22Rv1 (cell line): ENCODE results near the gene CRYBG1.

Experiments
- H3K27ac ChIP-seq: fragments of 450-650 bp; 2 replicates; pipeline ENCODE4 v1.5.1; 2017
- ZFX ChIP-seq: fragments of 450-650 bp; IDR thresholded peaks from 2 replicates; pipeline ENCODE4 v1.6.1; 2017; ENCODE audit warnings: antibody characterized with exemption, borderline replicate concordance
- TF ChIP-seq, protein P1 (sequence below): fragments of 450-650 bp; IDR thresholded peaks from 2 replicates; pipeline ENCODE4 v1.5.1; 2017; ENCODE audit warnings: mild to moderate bottlenecking

CRYBG1 gene

DNA sequence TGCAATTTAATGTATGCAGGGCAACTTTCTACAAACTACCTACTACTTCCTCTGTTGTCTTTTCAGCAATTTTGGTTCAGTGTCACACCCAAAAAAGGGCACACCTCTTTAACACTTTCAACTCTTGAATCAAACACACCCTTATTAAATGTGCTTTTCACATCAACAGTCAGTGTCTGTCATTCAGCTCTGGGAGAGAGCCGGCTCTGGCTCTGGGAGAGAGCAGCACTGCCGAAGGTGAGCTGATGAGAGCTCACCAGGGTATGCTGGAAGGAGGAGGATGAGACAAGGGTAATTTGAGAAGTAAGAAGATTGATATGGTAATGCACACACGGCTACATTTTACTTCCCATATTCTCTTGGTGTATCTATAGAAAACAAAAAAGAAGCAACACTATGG is 134.5 kb downstream of the CRYBG1 start:
- H3K27ac ChIP-seq, result 0 out of 2 replicates have a peak overlapping the region, but pooled peaks have one; percentile 12
- no peak for TF ChIP-seq ZFX
- TF ChIP-seq, protein P1, sequence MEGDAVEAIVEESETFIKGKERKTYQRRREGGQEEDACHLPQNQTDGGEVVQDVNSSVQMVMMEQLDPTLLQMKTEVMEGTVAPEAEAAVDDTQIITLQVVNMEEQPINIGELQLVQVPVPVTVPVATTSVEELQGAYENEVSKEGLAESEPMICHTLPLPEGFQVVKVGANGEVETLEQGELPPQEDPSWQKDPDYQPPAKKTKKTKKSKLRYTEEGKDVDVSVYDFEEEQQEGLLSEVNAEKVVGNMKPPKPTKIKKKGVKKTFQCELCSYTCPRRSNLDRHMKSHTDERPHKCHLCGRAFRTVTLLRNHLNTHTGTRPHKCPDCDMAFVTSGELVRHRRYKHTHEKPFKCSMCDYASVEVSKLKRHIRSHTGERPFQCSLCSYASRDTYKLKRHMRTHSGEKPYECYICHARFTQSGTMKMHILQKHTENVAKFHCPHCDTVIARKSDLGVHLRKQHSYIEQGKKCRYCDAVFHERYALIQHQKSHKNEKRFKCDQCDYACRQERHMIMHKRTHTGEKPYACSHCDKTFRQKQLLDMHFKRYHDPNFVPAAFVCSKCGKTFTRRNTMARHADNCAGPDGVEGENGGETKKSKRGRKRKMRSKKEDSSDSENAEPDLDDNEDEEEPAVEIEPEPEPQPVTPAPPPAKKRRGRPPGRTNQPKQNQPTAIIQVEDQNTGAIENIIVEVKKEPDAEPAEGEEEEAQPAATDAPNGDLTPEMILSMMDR, result no peak

DNA sequence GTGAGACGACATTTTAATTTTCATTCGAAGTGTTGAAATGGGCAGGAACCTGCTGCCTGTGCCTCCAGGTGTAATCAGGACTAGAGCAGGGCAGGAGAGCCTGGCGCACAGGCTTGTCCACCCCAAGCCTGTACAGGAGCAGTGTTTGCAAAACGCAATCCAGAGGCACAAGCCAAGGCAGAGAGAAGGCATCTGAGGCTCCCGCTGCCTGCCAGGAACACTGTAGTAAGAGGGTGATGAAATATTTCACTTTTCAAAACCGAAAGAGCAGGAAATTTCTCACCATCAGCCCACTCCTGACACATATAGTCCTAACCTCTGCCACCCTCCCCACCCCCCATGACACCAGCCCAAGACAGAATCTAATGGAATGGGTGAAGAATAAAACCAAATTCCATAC is 136.3 kb downstream of the CRYBG1 start:
- H3K27ac ChIP-seq, result no peak overlapping the region
- no peak for TF ChIP-seq ZFX
- TF ChIP-seq, protein P1, result no peak

DNA sequence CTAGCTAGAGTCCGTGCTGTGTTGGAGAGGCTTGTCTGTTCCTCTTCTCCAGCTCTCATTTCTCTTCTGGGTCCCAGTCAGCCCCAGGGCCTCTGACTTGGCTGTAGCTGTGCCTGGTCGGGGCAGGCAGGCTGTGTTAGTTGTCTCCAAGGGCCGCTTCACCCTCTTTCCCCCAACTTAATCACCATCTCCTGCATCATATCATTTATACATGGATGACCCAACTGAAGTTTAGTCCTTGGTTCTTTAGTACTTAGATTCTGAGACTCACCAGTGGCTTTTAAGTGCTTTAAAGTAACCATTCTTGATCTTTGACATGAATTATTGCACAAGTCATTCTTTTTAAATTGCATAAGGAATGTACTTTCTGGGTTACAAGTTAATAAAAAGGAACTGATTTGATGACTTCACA is 141.4 kb downstream of the CRYBG1 start:
- H3K27ac ChIP-seq, result no peak overlapping the region

DNA sequence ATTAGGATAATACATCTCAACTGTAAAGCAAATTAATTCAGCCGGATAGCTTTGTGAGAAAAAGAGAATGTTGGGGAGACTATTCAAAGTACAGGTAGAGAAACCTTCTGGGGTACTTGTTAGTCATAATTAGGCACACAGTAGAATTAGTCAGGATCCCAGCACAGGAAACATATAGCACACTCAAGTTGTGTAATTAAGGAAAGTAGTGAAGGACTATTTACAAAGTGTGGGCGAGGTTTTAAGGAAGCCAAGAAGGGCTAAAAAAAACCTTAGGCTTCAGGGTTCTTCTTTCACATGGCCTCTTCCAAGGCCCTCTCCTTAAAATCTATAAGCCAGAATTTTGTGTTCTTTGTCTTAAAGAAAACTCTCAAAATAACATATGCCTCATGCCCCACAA is 142.0 kb downstream of the CRYBG1 start:
- H3K27ac ChIP-seq, result no peak overlapping the region
- TF ChIP-seq, protein P1, result no peak
- no peak for TF ChIP-seq ZFX

More for the DNA sequence above, 141.4 kb downstream of the CRYBG1 start:
- TF ChIP-seq, protein P1, result no peak
- no peak for TF ChIP-seq ZFX

DNA sequence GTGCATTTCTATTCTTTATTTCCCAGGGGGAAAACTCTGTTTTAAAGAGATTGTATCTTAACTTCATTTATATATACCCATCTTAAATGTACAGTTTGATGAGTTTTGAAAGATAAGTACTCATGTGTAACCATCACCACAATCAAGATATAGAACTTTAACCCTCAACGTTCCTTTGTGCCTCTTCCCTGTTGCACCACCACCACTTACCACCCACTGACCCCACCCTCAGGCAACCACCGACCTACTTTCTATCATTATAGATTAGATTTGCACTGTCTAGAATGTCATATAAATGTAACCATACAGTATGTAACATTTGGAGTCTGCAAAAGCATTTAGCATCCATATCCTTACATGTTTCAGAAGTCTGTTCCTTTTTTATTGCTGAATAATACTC is 147.8 kb downstream of the CRYBG1 start:
- no peak for TF ChIP-seq ZFX
- TF ChIP-seq, protein P1, result no peak
- no peak overlapping the region for H3K27ac ChIP-seq

DNA sequence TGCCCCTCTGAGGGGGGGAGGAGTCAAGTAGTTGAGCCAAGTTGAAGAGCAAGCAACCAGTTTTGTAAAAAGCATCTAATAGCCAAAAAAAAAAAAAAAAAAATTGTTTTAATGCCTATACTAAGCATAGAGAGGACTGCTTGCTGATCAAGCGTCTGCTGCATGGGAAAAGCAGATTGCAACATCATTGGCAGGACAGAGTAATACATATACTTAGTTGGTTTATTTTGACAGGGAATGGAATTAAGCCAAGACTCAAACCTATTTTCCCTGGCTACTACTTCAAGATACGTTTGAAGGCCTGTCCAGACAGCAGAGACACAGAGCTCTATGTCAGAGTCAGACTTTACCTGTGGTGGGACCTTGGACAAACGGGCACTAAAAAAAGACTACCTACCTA is 148.3 kb downstream of the CRYBG1 start:
- TF ChIP-seq, protein P1, result no peak
- no peak for TF ChIP-seq ZFX
- peak overlapping the region; percentile 90; the same call in 1 of the 2 replicates for H3K27ac ChIP-seq

DNA sequence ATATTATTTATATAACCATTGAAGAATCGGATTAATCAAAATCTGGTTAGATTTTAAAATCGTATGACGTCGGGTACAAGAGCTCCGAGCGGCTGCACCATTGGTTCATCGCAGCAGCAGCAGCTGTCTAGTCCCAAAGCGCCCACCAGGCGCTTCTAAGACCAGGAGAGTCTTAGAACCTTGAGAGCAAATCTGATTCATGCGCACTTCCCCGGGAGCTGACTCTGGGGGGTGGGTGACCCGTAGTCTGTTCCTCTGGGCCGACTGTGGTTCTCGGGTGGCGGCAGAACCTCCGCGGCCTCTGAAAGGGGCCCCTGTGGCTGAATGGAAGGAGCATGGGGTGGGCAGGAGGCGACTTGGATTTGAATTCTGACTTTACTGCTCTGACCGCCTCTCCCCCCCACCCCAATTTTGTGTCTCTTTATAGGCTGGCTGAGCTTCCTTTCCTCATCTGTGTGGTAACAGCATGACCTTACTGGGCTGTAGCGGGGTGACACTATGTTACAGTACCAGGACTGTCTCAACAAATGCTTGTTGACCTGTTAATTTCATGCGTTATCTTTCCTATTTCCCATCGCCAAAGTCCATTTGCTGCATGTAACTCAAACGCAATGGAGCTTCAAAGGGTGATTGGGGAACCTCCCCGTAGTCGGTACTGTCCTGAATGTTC is 149.0 kb downstream of the CRYBG1 start:
- H3K27ac ChIP-seq, result peak overlapping the region; percentile 90

More for the DNA sequence above, 149.0 kb downstream of the CRYBG1 start:
- no peak for TF ChIP-seq ZFX
- TF ChIP-seq, protein P1, result no peak
